ENCODE measurements around the gene ASCL5.

The ASCL5 gene

GRCh38 chr1:201143726-201144635 is 17.0 kb upstream of the ASCL5 start:
- no peaks in the 10 kb centered on the region for H3K79me2 ChIP-seq (ENCODE audit: low read length)
- H4K20me1 ChIP-seq (ENCODE audit: insufficient read depth, low read length) = no peaks in the 10 kb centered on the region
- TF ChIP-seq CTCF (IDR thresholded peaks at IDR 0.05; ENCODE audit: low read length) = no peak
- no peak for TF ChIP-seq EZH2 (optimal IDR thresholded peaks at IDR 0.05; ENCODE audit: low read depth, low read length)
- no peak for TF ChIP-seq EZH2phosphoT487 (IDR thresholded peaks at IDR 0.05; ENCODE audit: low read length)
- H3K27ac ChIP-seq (ENCODE audit: low read length) = no peak overlapping the region
- H3K4me2 ChIP-seq (ENCODE audit: low read depth, low read length) = no peak overlapping the region
- DNase-seq = no peak
- no peak overlapping the region for H3K4me3 ChIP-seq (ENCODE audit: low read length)
- H2AFZ ChIP-seq (ENCODE audit: low read length) = no peak overlapping the region
- H3K9me3 ChIP-seq (replicated peaks; ENCODE audit: insufficient read depth, low read length) = no peaks in the 10 kb centered on the region
- no peaks in the 10 kb centered on the region for H3K9me2 ChIP-seq (replicated peaks; ENCODE audit: insufficient read depth, low read length)
- H3K4me1 ChIP-seq (ENCODE audit: low read length) = no peaks in the 10 kb centered on the region
- no peaks in the 10 kb centered on the region for H3K27me3 ChIP-seq (replicated peaks; ENCODE audit: insufficient read depth, low read length)
- H3K9ac ChIP-seq (ENCODE audit: low read length) = no peak overlapping the region
- H3F3A ChIP-seq (ENCODE audit: insufficient read depth, low read length) = no peaks in the 10 kb centered on the region
- no peaks in the 10 kb centered on the region for H3K36me3 ChIP-seq (replicated peaks; ENCODE audit: insufficient read depth, low read length)

GRCh38 chr1:201142849-201143725 is 16.1 kb upstream of the ASCL5 start:
- Histone ChIP-seq H3K9ac (ENCODE audit: low read length) (no peak overlapping the region), H4K20me1 (ENCODE audit: insufficient read depth, low read length) (no peaks in the 10 kb centered on the region)
- no peak for DNase-seq

More at GRCh38 chr1:201142849-201143725, 16.1 kb upstream of the ASCL5 start:
- H3K27me3 ChIP-seq (replicated peaks; ENCODE audit: insufficient read depth, low read length) = no peaks in the 10 kb centered on the region
- no peaks in the 10 kb centered on the region for H3K9me2 ChIP-seq (replicated peaks; ENCODE audit: insufficient read depth, low read length)
- H3K4me1 ChIP-seq (ENCODE audit: low read length) = no peaks in the 10 kb centered on the region
- no peak overlapping the region for H3K4me2 ChIP-seq (ENCODE audit: low read depth, low read length)
- H2AFZ ChIP-seq (ENCODE audit: low read length) = no peak overlapping the region
- no peak overlapping the region for H3K4me3 ChIP-seq (ENCODE audit: low read length)
- H3K9me3 ChIP-seq (replicated peaks; ENCODE audit: insufficient read depth, low read length) = no peaks in the 10 kb centered on the region
- no peak for TF ChIP-seq EZH2phosphoT487 (IDR thresholded peaks at IDR 0.05; ENCODE audit: low read length)
- no peak for TF ChIP-seq CTCF (IDR thresholded peaks at IDR 0.05; ENCODE audit: low read length)
- TF ChIP-seq EZH2 (optimal IDR thresholded peaks at IDR 0.05; ENCODE audit: low read depth, low read length) = no peak
- H3F3A ChIP-seq (ENCODE audit: insufficient read depth, low read length) = no peaks in the 10 kb centered on the region
- no peak overlapping the region for H3K27ac ChIP-seq (ENCODE audit: low read length)
- no peaks in the 10 kb centered on the region for H3K79me2 ChIP-seq (ENCODE audit: low read length)
- no peaks in the 10 kb centered on the region for H3K36me3 ChIP-seq (replicated peaks; ENCODE audit: insufficient read depth, low read length)
